IMR-90 (cell line): Measurements from ENCODE around the gene GATA2. TPM values are rescaled to one million over a fixed set of nuclear protein-coding genes. Genes with fewer than 3 reads are reported as not detected.

ENCODE experiments used
- ATAC-seq: fragments of 200-7000 bp; cut with Tn5 transposase; 2 replicates; pipeline ENCODE4 v1.9.1; 2020; ENCODE audit warnings: low read depth, mild to moderate bottlenecking, moderate library complexity
- BruUV-seq: library from RNA; stranded (reverse); fragments of 400-500 nt; replicated peaks from 2 replicates; lab custom pipeline; 2021; lab: Mats Ljungman, UMichigan
- CTCF ChIA-PET: fragments of 300-600 bp; formaldehyde crosslinking; extraction: SDS; loops from one replicate; lab custom pipeline; 2021; ENCODE audit warnings: antibody characterized with exemption; lab: Yijun Ruan, JAX
- POLR2A ChIA-PET: fragments of 300-600 bp; sonication (Branson Sonifier 250); formaldehyde crosslinking; loops from one replicate; lab custom pipeline; 2022; ENCODE audit warnings: antibody characterized with exemption; ENCODE audit not compliant: unreplicated experiment; lab: Charles Lee
- DNase-seq: peaks from one replicate; pipeline ENCODE4 v3.0.0; 2013
- H2AFZ ChIP-seq: replicated peaks from 2 replicates; pipeline ENCODE3; 2013; ENCODE audit warnings: low read length, mild to moderate bottlenecking; ENCODE audit not compliant: poor library complexity
- H2AK5ac ChIP-seq: 2 replicates; pipeline ENCODE4 v1.6.1; 2013; ENCODE audit warnings: low read depth, low read length, inconsistent platforms
- H2AK9ac ChIP-seq: replicated peaks from 2 replicates; pipeline ENCODE3; 2013; ENCODE audit warnings: mild to moderate bottlenecking, low read depth, low read length, moderate library complexity; ENCODE audit not compliant: poor library complexity
- H2BK120ac ChIP-seq: 2 replicates; pipeline ENCODE4 v1.6.1; 2013; ENCODE audit warnings: low read depth, low read length, inconsistent platforms
- H2BK15ac ChIP-seq: 3 replicates; pipeline ENCODE4 v1.6.1; 2013; ENCODE audit warnings: low read depth, low read length, inconsistent platforms
- H2BK20ac ChIP-seq: 2 replicates; pipeline ENCODE4 v1.6.1; 2013; ENCODE audit warnings: low read depth, mild to moderate bottlenecking, inconsistent platforms, low read length, moderate library complexity
- H2BK5ac ChIP-seq: 2 replicates; pipeline ENCODE4 v1.6.1; 2013; ENCODE audit warnings: mild to moderate bottlenecking, low read depth, low read length, inconsistent platforms; ENCODE audit not compliant: poor library complexity, severe bottlenecking
- H3K14ac ChIP-seq: replicated peaks from 2 replicates; pipeline ENCODE4 v1.6.1; 2013; ENCODE audit warnings: low read depth, low read length, inconsistent platforms
- H3K18ac ChIP-seq: 2 replicates; pipeline ENCODE4 v1.6.1; 2013; ENCODE audit warnings: low read depth, low read length, control low read depth
- H3K23ac ChIP-seq: 2 replicates; pipeline ENCODE4 v1.6.1; 2013; ENCODE audit warnings: low read depth, low read length, inconsistent platforms
- H3K27ac ChIP-seq: 2 replicates; pipeline ENCODE4 v1.5.1; 2013; ENCODE audit warnings: mild to moderate bottlenecking, control low read depth, low read length; ENCODE audit not compliant: insufficient read depth
- H3K27me3 ChIP-seq: 2 replicates; pipeline ENCODE4 v1.6.1; 2013; ENCODE audit warnings: low read length; ENCODE audit not compliant: control insufficient read depth, insufficient read depth
- H3K36me3 ChIP-seq: 2 replicates; pipeline ENCODE4 v1.6.1; 2013; ENCODE audit warnings: low read length, mixed read lengths; ENCODE audit not compliant: control insufficient read depth, insufficient read depth
- H3K4ac ChIP-seq: 2 replicates; pipeline ENCODE4 v1.6.1; 2013; ENCODE audit warnings: low read depth, low read length, inconsistent platforms
- H3K4me1 ChIP-seq: 2 replicates; pipeline ENCODE4 v1.6.1; 2013; ENCODE audit warnings: low read length, mixed read lengths; ENCODE audit not compliant: control insufficient read depth, insufficient read depth
- H3K4me2 ChIP-seq: 2 replicates; pipeline ENCODE4 v1.6.1; 2013; ENCODE audit warnings: low read depth, mild to moderate bottlenecking, control low read depth, low read length, moderate library complexity
- H3K4me3 ChIP-seq: 2 replicates; pipeline ENCODE4 v1.5.1; 2013; ENCODE audit warnings: low read depth, mild to moderate bottlenecking, control low read depth, low read length, moderate library complexity; ENCODE audit not compliant: insufficient read depth
- H3K56ac ChIP-seq: 2 replicates; pipeline ENCODE4 v1.6.1; 2013; ENCODE audit warnings: low read length, inconsistent platforms; ENCODE audit not compliant: insufficient read depth; ENCODE audit errors: extremely low read depth
- H3K79me1 ChIP-seq, 2 experiments: 2 replicates each; pipeline ENCODE4 v1.6.1; 2013; ENCODE audit warnings: low read length in 2 of 2, inconsistent platforms in 1 of 2, low read depth in 1 of 2
- H3K9ac ChIP-seq: 2 replicates; pipeline ENCODE4 v1.6.1; 2013; ENCODE audit warnings: low read depth, low read length, control low read depth
- H3K9me1 ChIP-seq: 2 replicates; pipeline ENCODE4 v1.6.1; 2013; ENCODE audit warnings: low read length, inconsistent platforms; ENCODE audit not compliant: insufficient read depth
- H3K9me3 ChIP-seq: 2 replicates; pipeline ENCODE4 v1.6.1; 2013; ENCODE audit warnings: low read length; ENCODE audit not compliant: control insufficient read depth, insufficient read depth
- H4K20me1 ChIP-seq: 2 replicates; pipeline ENCODE4 v1.6.1; 2013; ENCODE audit warnings: low read length, inconsistent platforms; ENCODE audit not compliant: insufficient read depth
- H4K5ac ChIP-seq: 2 replicates; pipeline ENCODE4 v1.6.1; 2013; ENCODE audit warnings: mild to moderate bottlenecking, low read depth, low read length, control low read depth
- H4K8ac ChIP-seq, 2 experiments: 2 replicates each; pipeline ENCODE4 v1.6.1; 2013; ENCODE audit warnings: low read depth in 2 of 2, low read length in 2 of 2, control low read depth in 1 of 2, inconsistent platforms in 1 of 2
- H4K91ac ChIP-seq: 2 replicates; pipeline ENCODE4 v1.6.1; 2013; ENCODE audit warnings: low read depth, low read length, inconsistent platforms; ENCODE audit not compliant: insufficient read depth
- CHD1 ChIP-seq: IDR thresholded peaks from 2 replicates; pipeline ENCODE4 v1.6.1; 2012; ENCODE audit warnings: low read depth, low read length, improper control_type of control experiment
- MAFK ChIP-seq: IDR thresholded peaks from 2 replicates; pipeline ENCODE4 v1.6.1; 2012; ENCODE audit warnings: low read depth, low read length, improper control_type of control experiment
- MXI1 ChIP-seq: IDR thresholded peaks from 2 replicates; pipeline ENCODE4 v1.6.1; 2012; ENCODE audit warnings: low read depth, mild to moderate bottlenecking, low read length, moderate library complexity, borderline replicate concordance
- RFX5 ChIP-seq: IDR thresholded peaks from 2 replicates; pipeline ENCODE4 v1.8.0; 2012; ENCODE audit warnings: low read depth, mild to moderate bottlenecking, low read length, moderate library complexity
- SMC3 ChIP-seq: fragments of 150-350 bp; IDR thresholded peaks from 2 replicates; pipeline ENCODE4 v1.6.1; 2016; ENCODE audit warnings: low read depth, mild to moderate bottlenecking, antibody characterized with exemption, low read length, moderate library complexity
- WGBS, 2 experiments: methylation state at CpG; one replicate each; pipeline versions ENCODE4 v1.1.5 to v1.1.7; 2013; ENCODE audit warnings: missing lambda C conversion rate in 2 of 2; ENCODE audit not compliant: insufficient read length in 1 of 2; ENCODE audit errors: extremely low coverage in 2 of 2; 5-methylcytosine and 5-hydroxymethylcytosine counted together
- dilution Hi-C: fragments of 300-500 bp; cut with HindIII; formaldehyde crosslinking; loops from one replicate; pipeline ENCODE4 v1.14.3; 2018; ENCODE audit warnings: low sequenced_read_pairs; ENCODE audit not compliant: unreplicated experiment
- in situ Hi-C: fragments of 300-500 bp; cut with MboI; formaldehyde crosslinking; loops from 3 replicates; pipeline ENCODE4 v1.14.3; 2019; ENCODE audit warnings: low sequenced_read_pairs, inconsistent platforms, mixed read lengths
- intact Hi-C: fragments of 100-400 bp; cut with micrococcal nuclease; formaldehyde crosslinking; loops from 2 replicates; pipeline ENCODE4 v1.10.0; 2022
- polyA plus RNA-seq, 3 experiments: library from polyadenylated mRNA; depleted of rRNA; stranded (reverse); fragments of >200 nt; gene quantifications; 2 replicates each; pipeline ENCODE4 v1.2.3, GENCODE V29; 2012; ENCODE audit warnings: low replicate concordance in 1 of 3
- total RNA-seq: library from RNA; depleted of rRNA; stranded (reverse); fragments of >200 nt; gene quantifications from 2 replicates; pipeline ENCODE4 v1.2.3, GENCODE V29; 2012
- TF ChIP-seq, protein P1 (sequence below): fragments of 150-350 bp; IDR thresholded peaks from 2 replicates; pipeline ENCODE4 v1.6.1; 2016; ENCODE audit warnings: low read depth, mild to moderate bottlenecking, low read length, moderate library complexity, borderline replicate concordance

The GATA2 gene
- total and polyA plus RNA-seq, 2 of the 4 experiments (the other 2 are of a cell fraction): 2.2 to 13.5 TPM

DNA sequence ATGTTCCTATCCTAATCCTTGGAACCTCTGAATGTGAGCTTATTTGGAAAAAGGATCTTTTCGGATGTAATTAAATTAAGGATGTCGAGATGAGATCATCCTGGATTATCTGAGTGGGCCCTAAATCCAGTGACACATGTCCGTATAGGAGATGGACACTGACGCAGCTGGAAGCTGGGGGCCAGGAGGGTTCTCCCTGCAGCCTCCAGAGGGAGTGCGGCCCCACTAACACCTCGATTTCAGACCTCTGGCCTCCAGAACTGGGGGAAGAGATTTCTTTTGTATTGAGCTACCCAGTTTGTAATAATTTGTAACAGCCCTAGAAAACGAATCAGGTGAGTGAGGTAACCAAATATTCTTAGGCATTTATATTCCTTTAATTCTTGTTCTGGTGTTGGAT is 28.8 kb downstream of the GATA2 start:
- DNase-seq (no peak), ATAC-seq (no peak)
- Histone ChIP-seq H3K56ac (no peak overlapping the region), H3K27ac (no peak overlapping the region), H3K18ac (no peak overlapping the region), H3K9ac (no peak overlapping the region), H2BK120ac (no peak overlapping the region), H4K8ac (no peak overlapping the region), H2AFZ (no peak overlapping the region), H3K23ac (no peak overlapping the region), H3K14ac (no peak overlapping the region), H4K20me1 (no peaks in the 10 kb centered on the region), H4K5ac (no peak overlapping the region), H3K4me3 (no peak overlapping the region), H3K79me1 (no peaks in the 10 kb centered on the region), H2BK5ac (no peak overlapping the region), H2BK20ac (no peak overlapping the region), H3K9me3 (no peaks in the 10 kb centered on the region), H2AK5ac (no peak overlapping the region), H2AK9ac (no peak overlapping the region), H2BK15ac (no peak overlapping the region), H3K4ac (no peak overlapping the region), H3K4me1 (no peaks in the 10 kb centered on the region), H3K4me2 (no peak overlapping the region), H3K27me3 (peaks cover 57% of the 10 kb centered on the region), H3K36me3 (no peaks in the 10 kb centered on the region), H3K9me1 (peaks cover 4% of the 10 kb centered on the region; the same call in 1 of the 2 replicates), H4K91ac (no peak overlapping the region)
- ChIA-PET POLR2A (no interaction called here), CTCF (no interaction called here)
- dilution Hi-C loops (no loop called here), intact Hi-C loops (no loop called here), in situ Hi-C loops (no loop called here)
- BruUV-seq: no TSS peak
- no peak for TF ChIP-seq SMC3
- no peak for TF ChIP-seq CHD1
- no peak for TF ChIP-seq RFX5
- TF ChIP-seq, protein P1, sequence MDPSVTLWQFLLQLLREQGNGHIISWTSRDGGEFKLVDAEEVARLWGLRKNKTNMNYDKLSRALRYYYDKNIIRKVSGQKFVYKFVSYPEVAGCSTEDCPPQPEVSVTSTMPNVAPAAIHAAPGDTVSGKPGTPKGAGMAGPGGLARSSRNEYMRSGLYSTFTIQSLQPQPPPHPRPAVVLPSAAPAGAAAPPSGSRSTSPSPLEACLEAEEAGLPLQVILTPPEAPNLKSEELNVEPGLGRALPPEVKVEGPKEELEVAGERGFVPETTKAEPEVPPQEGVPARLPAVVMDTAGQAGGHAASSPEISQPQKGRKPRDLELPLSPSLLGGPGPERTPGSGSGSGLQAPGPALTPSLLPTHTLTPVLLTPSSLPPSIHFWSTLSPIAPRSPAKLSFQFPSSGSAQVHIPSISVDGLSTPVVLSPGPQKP: no peak
- TF ChIP-seq MXI1: no peak
- no peak for TF ChIP-seq MAFK
- WGBS, 2 experiments: 85% methylated on average over 2 of the region's 7 CpGs; no CpG with 5 or more reads in 1 of the 2 experiments
